ENCODE data around the gene SPDYE9. TPM values are rescaled to one million over a fixed set of nuclear protein-coding genes. Genes with fewer than 3 reads are reported as not detected.
A peak's percentile ranks its signal among the peaks of the same experiment; 100 is the strongest.
"Not testable (repeated sequence)": the region's sequence is repeated elsewhere in the genome, so short reads cannot be mapped to it uniquely, and the experiment has no call there.

Gene SPDYE9
- total and polyA plus RNA-seq, 9 of the 15 experiments (the other 6 are each of a cell fraction or from before 2014, with no cell fraction given) = 0.06 to 0.27 TPM; not detected in 7

DNA sequence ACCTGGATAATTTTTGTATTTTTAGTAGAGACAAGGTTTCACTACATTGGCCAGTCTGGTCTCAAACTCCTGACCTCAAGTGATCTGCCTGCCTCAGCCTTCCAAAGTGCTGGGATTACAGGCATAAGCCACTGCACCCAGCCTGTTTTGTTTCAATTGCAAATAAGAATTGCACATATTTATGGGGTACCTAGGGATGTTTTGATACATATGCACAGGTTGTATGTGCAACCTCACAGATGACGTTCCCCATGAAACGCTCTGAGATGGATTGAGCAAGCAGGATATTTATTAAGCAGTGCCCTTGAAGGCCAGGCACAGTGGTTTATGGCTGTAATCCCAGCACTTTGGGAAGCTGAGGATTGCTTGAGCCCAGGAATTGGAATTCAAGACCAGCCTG lies 44.8 kb upstream of the SPDYE9 start:
- BruUV-seq (replicated peaks); H3K79me2 ChIP-seq (ENCODE audit: control insufficient read depth, insufficient read depth, low read length); DNase-seq (ENCODE audit: extremely low read depth in 1 of 4, low spot score in 3 of 4); ATAC-seq; POLR2A ChIA-PET; in situ Hi-C loops (cut with MboI); FAIRE-seq; H3K36me3 ChIP-seq (ENCODE audit: control insufficient read depth, insufficient read depth, low read length); H3K9ac ChIP-seq (ENCODE audit: insufficient read depth in 1 of 2, low read depth in 2 of 2, low read length in 2 of 2); H3K4me3 ChIP-seq; H4K20me1 ChIP-seq (replicated peaks; ENCODE audit: control insufficient read depth, insufficient read depth, low read length); CTCF ChIA-PET (ENCODE audit: low intra/inter-chr PET ratio); H3K9me1 ChIP-seq (ENCODE audit: control insufficient read depth, insufficient read depth, low read length); H3K27ac ChIP-seq (ENCODE audit: extremely low read depth, low read depth, low read length); H3K27me3 ChIP-seq (ENCODE audit: control insufficient read depth in 2 of 2, insufficient read depth in 2 of 2, low read length in 2 of 2); intact Hi-C loops (cut with micrococcal nuclease); H3K4me2 ChIP-seq (ENCODE audit: insufficient read depth, low read length); H3K4me1 ChIP-seq (replicated peaks in 1 of 2; ENCODE audit: control insufficient read depth in 2 of 2, insufficient read depth in 2 of 2, low read length in 2 of 2); H3K9me3 ChIP-seq (replicated peaks; ENCODE audit: control insufficient read depth, insufficient read depth, low read depth, low read length); H2AFZ ChIP-seq (ENCODE audit: low read depth, low read length): not testable (repeated sequence)
- WGBS (ENCODE audit: insufficient coverage, low coverage, missing lambda C conversion rate) = no CpG with 5 or more reads among the region's 2 CpGs

DNA sequence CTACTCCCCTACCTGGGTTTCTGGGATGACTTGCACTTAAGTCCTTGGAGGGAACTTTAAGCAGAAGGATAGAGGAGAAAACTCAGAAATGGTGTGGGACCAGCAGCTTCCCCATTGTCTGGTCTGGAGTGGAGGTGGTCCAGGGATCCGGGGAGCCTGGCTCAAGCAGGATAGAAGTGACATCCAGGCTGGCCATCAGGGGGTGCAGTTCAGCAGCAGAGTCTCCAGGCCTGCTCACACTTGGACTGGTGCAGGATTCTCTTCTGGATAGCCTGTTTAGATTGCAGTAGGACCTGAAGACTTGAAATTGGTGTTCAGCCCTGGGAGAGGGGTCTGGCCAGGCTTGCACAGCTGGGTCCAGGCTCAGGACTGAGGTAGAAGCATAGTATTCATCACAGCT lies 38.3 kb upstream of the SPDYE9 start:
- no CpG with 5 or more reads among the region's 1 CpG for WGBS (ENCODE audit: insufficient coverage, low coverage, missing lambda C conversion rate)
- POLR2A ChIA-PET; FAIRE-seq; BruUV-seq (replicated peaks); H3K9me3 ChIP-seq (replicated peaks; ENCODE audit: control insufficient read depth, insufficient read depth, low read depth, low read length); DNase-seq (ENCODE audit: extremely low read depth in 1 of 4, low spot score in 3 of 4); intact Hi-C loops (cut with micrococcal nuclease); H4K20me1 ChIP-seq (replicated peaks; ENCODE audit: control insufficient read depth, insufficient read depth, low read length); H3K4me1 ChIP-seq (replicated peaks in 1 of 2; ENCODE audit: control insufficient read depth in 2 of 2, insufficient read depth in 2 of 2, low read length in 2 of 2); H3K79me2 ChIP-seq (ENCODE audit: control insufficient read depth, insufficient read depth, low read length); H3K4me2 ChIP-seq (ENCODE audit: insufficient read depth, low read length); H3K4me3 ChIP-seq; H2AFZ ChIP-seq (ENCODE audit: low read depth, low read length); H3K27ac ChIP-seq (ENCODE audit: extremely low read depth, low read depth, low read length); H3K9me1 ChIP-seq (ENCODE audit: control insufficient read depth, insufficient read depth, low read length); H3K36me3 ChIP-seq (ENCODE audit: control insufficient read depth, insufficient read depth, low read length); H3K9ac ChIP-seq (ENCODE audit: insufficient read depth in 1 of 2, low read depth in 2 of 2, low read length in 2 of 2); H3K27me3 ChIP-seq (ENCODE audit: control insufficient read depth in 2 of 2, insufficient read depth in 2 of 2, low read length in 2 of 2); CTCF ChIA-PET (ENCODE audit: low intra/inter-chr PET ratio): not testable (repeated sequence)
- in situ Hi-C loops (cut with MboI) = loop anchor here (5.0 kb wide), 1 partner anchor 1803 kb away; no protein-coding TSS in a partner anchor
- peak; percentile 95 for ATAC-seq

DNA sequence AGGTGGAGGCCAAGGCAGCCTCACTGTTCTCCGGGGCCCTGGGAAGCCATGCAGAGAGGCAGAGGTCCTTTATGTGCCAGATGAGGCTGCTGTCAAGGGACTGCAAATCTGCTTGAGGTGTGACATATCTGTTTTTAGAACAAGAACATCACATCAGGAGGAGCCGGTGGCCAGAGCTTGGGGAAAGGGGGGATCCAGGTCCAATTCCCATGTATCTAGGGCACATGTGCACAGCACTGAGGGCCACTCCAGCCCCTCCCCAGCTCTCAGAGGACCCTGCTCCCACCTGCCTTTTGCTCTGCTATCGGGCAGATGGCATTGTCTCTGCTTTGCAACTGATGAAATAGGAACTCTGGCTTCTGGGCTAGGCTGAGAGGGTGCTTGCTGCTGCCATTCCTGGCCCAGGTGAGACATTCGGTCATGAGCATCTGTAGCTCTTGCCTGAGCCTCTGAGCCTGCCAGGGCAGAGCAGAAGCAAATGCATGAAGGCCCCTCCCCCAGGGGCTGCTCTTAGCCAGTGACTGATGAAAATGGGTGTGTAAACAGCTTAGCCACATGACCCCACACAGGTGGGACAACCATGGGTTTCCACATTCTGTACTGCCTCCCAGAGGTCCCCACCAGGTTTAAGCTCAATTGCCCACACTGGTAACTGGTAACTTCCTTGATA lies 37.1 kb upstream of the SPDYE9 start:
- H3K27ac ChIP-seq (ENCODE audit: extremely low read depth, low read depth, low read length); H3K9ac ChIP-seq (ENCODE audit: insufficient read depth in 1 of 2, low read depth in 2 of 2, low read length in 2 of 2); H3K9me3 ChIP-seq (replicated peaks; ENCODE audit: control insufficient read depth, insufficient read depth, low read depth, low read length); H3K36me3 ChIP-seq (ENCODE audit: control insufficient read depth, insufficient read depth, low read length); H2AFZ ChIP-seq (ENCODE audit: low read depth, low read length); H3K4me3 ChIP-seq; H3K79me2 ChIP-seq (ENCODE audit: control insufficient read depth, insufficient read depth, low read length); BruUV-seq (replicated peaks); H3K4me1 ChIP-seq (replicated peaks in 1 of 2; ENCODE audit: control insufficient read depth in 2 of 2, insufficient read depth in 2 of 2, low read length in 2 of 2); POLR2A ChIA-PET; DNase-seq (ENCODE audit: extremely low read depth in 1 of 4, low spot score in 3 of 4); H4K20me1 ChIP-seq (replicated peaks; ENCODE audit: control insufficient read depth, insufficient read depth, low read length); FAIRE-seq; CTCF ChIA-PET (ENCODE audit: low intra/inter-chr PET ratio); H3K9me1 ChIP-seq (ENCODE audit: control insufficient read depth, insufficient read depth, low read length); intact Hi-C loops (cut with micrococcal nuclease); H3K27me3 ChIP-seq (ENCODE audit: control insufficient read depth in 2 of 2, insufficient read depth in 2 of 2, low read length in 2 of 2); H3K4me2 ChIP-seq (ENCODE audit: insufficient read depth, low read length): not testable (repeated sequence)
- peak; percentile 23 for ATAC-seq
- 53% methylated on average over 2 of the region's 4 CpGs for WGBS (ENCODE audit: insufficient coverage, low coverage, missing lambda C conversion rate)
- in situ Hi-C loops (cut with MboI) = loop anchor here (5.0 kb wide), 1 partner anchor 1804 kb away; no protein-coding TSS in a partner anchor

DNA sequence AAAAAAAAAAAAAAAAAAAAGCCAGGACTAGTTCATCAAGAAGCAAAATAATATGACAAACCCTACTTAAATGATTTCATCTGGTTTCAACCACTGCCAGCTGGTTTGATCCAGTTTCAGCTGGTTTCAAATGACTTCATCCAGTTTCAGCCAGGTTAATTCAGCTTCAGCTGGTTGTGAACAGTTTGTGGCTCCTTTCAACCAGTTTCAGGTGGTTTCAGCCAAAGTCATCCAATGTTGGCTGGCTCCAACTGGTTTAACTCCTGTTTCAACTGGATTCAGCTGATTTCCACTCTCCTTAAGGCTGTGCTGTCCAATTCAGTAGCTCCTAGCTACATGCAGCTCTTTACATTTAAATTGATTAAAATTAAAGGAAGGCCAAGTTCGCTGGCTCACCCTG lies 32.3 kb upstream of the SPDYE9 start:
- WGBS (ENCODE audit: insufficient coverage, low coverage, missing lambda C conversion rate) = no CpG with 5 or more reads among the region's 1 CpG
- H3K4me1 ChIP-seq (replicated peaks in 1 of 2; ENCODE audit: control insufficient read depth in 2 of 2, insufficient read depth in 2 of 2, low read length in 2 of 2); H3K9ac ChIP-seq (ENCODE audit: insufficient read depth in 1 of 2, low read depth in 2 of 2, low read length in 2 of 2); H3K4me3 ChIP-seq; H3K9me3 ChIP-seq (replicated peaks; ENCODE audit: control insufficient read depth, insufficient read depth, low read depth, low read length); H3K4me2 ChIP-seq (ENCODE audit: insufficient read depth, low read length); DNase-seq (ENCODE audit: extremely low read depth in 1 of 4, low spot score in 3 of 4); intact Hi-C loops (cut with micrococcal nuclease); CTCF ChIA-PET (ENCODE audit: low intra/inter-chr PET ratio); H3K27ac ChIP-seq (ENCODE audit: extremely low read depth, low read depth, low read length); POLR2A ChIA-PET; in situ Hi-C loops (cut with MboI); H3K9me1 ChIP-seq (ENCODE audit: control insufficient read depth, insufficient read depth, low read length); H3K27me3 ChIP-seq (ENCODE audit: control insufficient read depth in 2 of 2, insufficient read depth in 2 of 2, low read length in 2 of 2); H2AFZ ChIP-seq (ENCODE audit: low read depth, low read length); H4K20me1 ChIP-seq (replicated peaks; ENCODE audit: control insufficient read depth, insufficient read depth, low read length); H3K36me3 ChIP-seq (ENCODE audit: control insufficient read depth, insufficient read depth, low read length); FAIRE-seq; BruUV-seq (replicated peaks); H3K79me2 ChIP-seq (ENCODE audit: control insufficient read depth, insufficient read depth, low read length): not testable (repeated sequence)
- peak; percentile 9; the same call in 1 of the 3 replicates for ATAC-seq

Data from K562 (cell line).